Measurements from ENCODE around the gene PRPF19. TPM values are rescaled to one million over a fixed set of nuclear protein-coding genes. Genes with fewer than 3 reads are reported as not detected.

The PRPF19 gene
- total RNA-seq, 1 donor from 2014 or later, result 111 TPM

- Mint-ChIP-seq H3K27me3 (no peaks in the 10 kb centered on the region), H3K4me1 (ENCODE audit: low read depth) (no peaks in the 10 kb centered on the region), H3K9me3 (ENCODE audit: low read depth) (no peaks in the 10 kb centered on the region), H3K27ac (no peak overlapping the region), H3K36me3 (ENCODE audit: insufficient read depth) (no peaks in the 10 kb centered on the region), H3K4me3 (ENCODE audit: low read depth) (no peak overlapping the region)
- no peak for DNase-seq (ENCODE audit: low spot score, unreplicated experiment)
- TF ChIP-seq CTCF (IDR thresholded peaks at IDR 0.05; ENCODE audit: unreplicated experiment), result no peak
These were observed 34.0 kb downstream of the PRPF19 start for GRCh38 chr11:60872124-60872960.

- H3K27ac Mint-ChIP-seq, result no peak overlapping the region
- no peaks in the 10 kb centered on the region for H3K4me1 Mint-ChIP-seq (ENCODE audit: low read depth)
- H3K4me3 Mint-ChIP-seq (ENCODE audit: low read depth), result no peak overlapping the region
- TF ChIP-seq CTCF (IDR thresholded peaks at IDR 0.05; ENCODE audit: unreplicated experiment), result no peak
- no peaks in the 10 kb centered on the region for H3K36me3 Mint-ChIP-seq (ENCODE audit: insufficient read depth)
- no peaks in the 10 kb centered on the region for H3K9me3 Mint-ChIP-seq (ENCODE audit: low read depth)
- DNase-seq (ENCODE audit: low spot score, unreplicated experiment), result no peak
- no peaks in the 10 kb centered on the region for H3K27me3 Mint-ChIP-seq
These were observed 34.9 kb downstream of the PRPF19 start for GRCh38 chr11:60871378-60872061.

GRCh38 chr11:60870733-60871377 is 35.5 kb downstream of the PRPF19 start:
- no peak for TF ChIP-seq CTCF (IDR thresholded peaks at IDR 0.05; ENCODE audit: unreplicated experiment)
- Mint-ChIP-seq H3K4me1 (ENCODE audit: low read depth) (no peaks in the 10 kb centered on the region), H3K27ac (no peak overlapping the region), H3K27me3 (no peaks in the 10 kb centered on the region), H3K9me3 (ENCODE audit: low read depth) (no peaks in the 10 kb centered on the region), H3K4me3 (ENCODE audit: low read depth) (no peak overlapping the region), H3K36me3 (ENCODE audit: insufficient read depth) (no peaks in the 10 kb centered on the region)
- DNase-seq (ENCODE audit: low spot score, unreplicated experiment), result no peak

- H3K4me3 Mint-ChIP-seq (ENCODE audit: low read depth), result no peak overlapping the region
- no peaks in the 10 kb centered on the region for H3K9me3 Mint-ChIP-seq (ENCODE audit: low read depth)
- no peaks in the 10 kb centered on the region for H3K36me3 Mint-ChIP-seq (ENCODE audit: insufficient read depth)
- no peak for DNase-seq (ENCODE audit: low spot score, unreplicated experiment)
- H3K4me1 Mint-ChIP-seq (ENCODE audit: low read depth), result no peaks in the 10 kb centered on the region
- TF ChIP-seq CTCF (IDR thresholded peaks at IDR 0.05; ENCODE audit: unreplicated experiment), result no peak
- no peaks in the 10 kb centered on the region for H3K27me3 Mint-ChIP-seq
- no peak overlapping the region for H3K27ac Mint-ChIP-seq
These were observed 36.1 kb downstream of the PRPF19 start for GRCh38 chr11:60870276-60870675.

- no peak overlapping the region for H3K4me3 Mint-ChIP-seq (ENCODE audit: low read depth)
- H3K27me3 Mint-ChIP-seq, result peaks cover 1% of the 10 kb centered on the region
- no peak for TF ChIP-seq CTCF (IDR thresholded peaks at IDR 0.05; ENCODE audit: unreplicated experiment)
- no peak overlapping the region for H3K27ac Mint-ChIP-seq
- no peak for DNase-seq (ENCODE audit: low spot score, unreplicated experiment)
- H3K4me1 Mint-ChIP-seq (ENCODE audit: low read depth), result peaks cover under 1% of the 10 kb centered on the region
- H3K9me3 Mint-ChIP-seq (ENCODE audit: low read depth), result no peaks in the 10 kb centered on the region
- no peaks in the 10 kb centered on the region for H3K36me3 Mint-ChIP-seq (ENCODE audit: insufficient read depth)
These were observed 36.9 kb downstream of the PRPF19 start for GRCh38 chr11:60869451-60869825.

Data from progenitor cell of endocrine pancreas (in vitro differentiated cells).